Measurements from ENCODE around the gene PCSK9.

GRCh38 chr1:55087439-55087838 is 48.1 kb downstream of the PCSK9 start:
- no peak for TF ChIP-seq POLR2A (IDR thresholded peaks at IDR 0.05)
- TF ChIP-seq, protein P1, sequence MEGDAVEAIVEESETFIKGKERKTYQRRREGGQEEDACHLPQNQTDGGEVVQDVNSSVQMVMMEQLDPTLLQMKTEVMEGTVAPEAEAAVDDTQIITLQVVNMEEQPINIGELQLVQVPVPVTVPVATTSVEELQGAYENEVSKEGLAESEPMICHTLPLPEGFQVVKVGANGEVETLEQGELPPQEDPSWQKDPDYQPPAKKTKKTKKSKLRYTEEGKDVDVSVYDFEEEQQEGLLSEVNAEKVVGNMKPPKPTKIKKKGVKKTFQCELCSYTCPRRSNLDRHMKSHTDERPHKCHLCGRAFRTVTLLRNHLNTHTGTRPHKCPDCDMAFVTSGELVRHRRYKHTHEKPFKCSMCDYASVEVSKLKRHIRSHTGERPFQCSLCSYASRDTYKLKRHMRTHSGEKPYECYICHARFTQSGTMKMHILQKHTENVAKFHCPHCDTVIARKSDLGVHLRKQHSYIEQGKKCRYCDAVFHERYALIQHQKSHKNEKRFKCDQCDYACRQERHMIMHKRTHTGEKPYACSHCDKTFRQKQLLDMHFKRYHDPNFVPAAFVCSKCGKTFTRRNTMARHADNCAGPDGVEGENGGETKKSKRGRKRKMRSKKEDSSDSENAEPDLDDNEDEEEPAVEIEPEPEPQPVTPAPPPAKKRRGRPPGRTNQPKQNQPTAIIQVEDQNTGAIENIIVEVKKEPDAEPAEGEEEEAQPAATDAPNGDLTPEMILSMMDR (IDR thresholded peaks at IDR 0.05), result no peak
